Activated CD8-positive, alpha-beta memory T cell treated with anti-CD3 and anti-CD28 coated beads, Interleukin-2, amount 50 U/mL, for 1 hour (primary cell): ENCODE results near the gene ITIH5.
"Not testable (repeated sequence)": the region's sequence is repeated elsewhere in the genome, so short reads cannot be mapped to it uniquely, and the experiment has no call there.

Experiments used
- DNase-seq: peaks from one replicate; pipeline ENCODE4 v3.0.0-alpha.2; 2020; ENCODE audit errors: extremely low read depth

The ITIH5 gene

GRCh38 chr10:7687228-7687907 is 20.6 kb upstream of the ITIH5 start:
- peak; percentile 48 for DNase-seq

GRCh38 chr10:7686351-7687171 is 19.8 kb upstream of the ITIH5 start:
- no peak for DNase-seq

- not testable (repeated sequence) for DNase-seq
Measured at GRCh38 chr10:7680078-7680477, 13.3 kb upstream of the ITIH5 start.

GRCh38 chr10:7679256-7679655 is 12.5 kb upstream of the ITIH5 start:
- DNase-seq = no peak

GRCh38 chr10:7672341-7673134 is 5.8 kb upstream of the ITIH5 start:
- no peak for DNase-seq

- no peak for DNase-seq
Measured at GRCh38 chr10:7670157-7670556, 3.4 kb upstream of the ITIH5 start.

- no peak for DNase-seq
Measured at GRCh38 chr10:7667262-7668141, 736 bp upstream of the ITIH5 start.

- DNase-seq = no peak
Measured at GRCh38 chr10:7665767-7666166, 999 bp downstream of the ITIH5 start.

- no peak for DNase-seq
Measured at GRCh38 chr10:7664707-7665106, 2.1 kb downstream of the ITIH5 start.

GRCh38 chr10:7662522-7662921 is 4.2 kb downstream of the ITIH5 start:
- no peak for DNase-seq

- DNase-seq = no peak
Measured at GRCh38 chr10:7659560-7659959, 7.2 kb downstream of the ITIH5 start.

GRCh38 chr10:7657552-7657951 is 9.2 kb downstream of the ITIH5 start:
- no peak for DNase-seq

GRCh38 chr10:7657079-7657478 is 9.7 kb downstream of the ITIH5 start:
- not testable (repeated sequence) for DNase-seq

- DNase-seq = no peak
Measured at GRCh38 chr10:7651853-7652470, 14.8 kb downstream of the ITIH5 start.

- no peak for DNase-seq
Measured at GRCh38 chr10:7649673-7650300, 17.0 kb downstream of the ITIH5 start.

- no peak for DNase-seq
Measured at GRCh38 chr10:7647062-7647664, 19.6 kb downstream of the ITIH5 start.

GRCh38 chr10:7642491-7643011 is 24.2 kb downstream of the ITIH5 start:
- DNase-seq = no peak

GRCh38 chr10:7635408-7636125 is 31.2 kb downstream of the ITIH5 start:
- DNase-seq = no peak
